GM13977 (cell line): ENCODE measurements around the gene CCDC8.
"Not testable (repeated sequence)": the region's sequence is repeated elsewhere in the genome, so short reads cannot be mapped to it uniquely, and the experiment has no call there.

Source experiments
- DNase-seq: peaks from one replicate; pipeline ENCODE4 v3.0.0; 2012; ENCODE audit warnings: low spot score
- CTCF ChIP-seq: IDR thresholded peaks from 2 replicates; pipeline ENCODE4 v1.5.1; 2012; ENCODE audit warnings: mild to moderate bottlenecking, control low read depth; ENCODE audit not compliant: insufficient read depth; ENCODE audit errors: extremely low read depth, missing control alignments
- in situ Hi-C: fragments of 300-500 bp; cut with MboI; formaldehyde crosslinking; loops from one replicate; pipeline ENCODE4 v1.12.0; 2022; ENCODE audit warnings: low sequenced_read_pairs, low pct_unique_long_range_greater_than_20kb, mixed read lengths, inconsistent platforms; ENCODE audit not compliant: unreplicated experiment

CCDC8 gene

GRCh38 chr19:46446021-46446420 is 32.7 kb upstream of the CCDC8 start:
- in situ Hi-C loops: no loop called here
- no peak for DNase-seq
- no peak for TF ChIP-seq CTCF

- in situ Hi-C loops: no loop called here
- TF ChIP-seq CTCF: no peak
- DNase-seq: no peak
These were observed 29.6 kb upstream of the CCDC8 start for GRCh38 chr19:46442808-46443450.

- no peak for DNase-seq
- TF ChIP-seq CTCF: no peak
- in situ Hi-C loops: no loop called here
These were observed 28.5 kb upstream of the CCDC8 start for GRCh38 chr19:46441866-46442265.

GRCh38 chr19:46435689-46436088 is 22.3 kb upstream of the CCDC8 start:
- DNase-seq, in situ Hi-C loops: not testable (repeated sequence)

- TF ChIP-seq CTCF: no peak
- DNase-seq: no peak
- in situ Hi-C loops: no loop called here
These were observed 21.6 kb upstream of the CCDC8 start for GRCh38 chr19:46435009-46435408.

GRCh38 chr19:46433470-46433869 is 20.1 kb upstream of the CCDC8 start:
- in situ Hi-C loops, DNase-seq: not testable (repeated sequence)

GRCh38 chr19:46431824-46432223 is 18.5 kb upstream of the CCDC8 start:
- in situ Hi-C loops: no loop called here
- no peak for DNase-seq
- TF ChIP-seq CTCF: no peak

GRCh38 chr19:46429999-46430398 is 16.6 kb upstream of the CCDC8 start:
- TF ChIP-seq CTCF: no peak
- DNase-seq: no peak
- in situ Hi-C loops: no loop called here
